ENCODE data around the gene RPL6. TPM values are rescaled to one million over a fixed set of nuclear protein-coding genes. Genes with fewer than 3 reads are reported as not detected.
"Not testable (repeated sequence)": the region's sequence is repeated elsewhere in the genome, so short reads cannot be mapped to it uniquely, and the experiment has no call there.

RPL6 gene
- total and polyA plus RNA-seq, 10 of the 15 experiments (the other 5 are each of a cell fraction or from before 2014, with no cell fraction given) = 801 to 3,690 (median 2,265) TPM

- H3K36me3 ChIP-seq (ENCODE audit: control insufficient read depth in 2 of 2, insufficient read depth in 2 of 2, low read length in 1 of 2); H3K9ac ChIP-seq (ENCODE audit: control insufficient read depth, insufficient read depth, low read length); FAIRE-seq; H2AFZ ChIP-seq (ENCODE audit: control insufficient read depth, low read depth, low read length); H3K4me2 ChIP-seq (ENCODE audit: control insufficient read depth, insufficient read depth); H3K4me3 ChIP-seq; BruUV-seq (replicated peaks); in situ Hi-C loops (cut with MboI); RAD21 ChIA-PET (ENCODE audit: unreplicated experiment); H3K27me3 ChIP-seq (replicated peaks in 1 of 2; ENCODE audit: control insufficient read depth in 2 of 2, insufficient read depth in 2 of 2, low read length in 1 of 2); intact Hi-C loops (cut with micrococcal nuclease; ENCODE audit: unreplicated experiment); H4K20me1 ChIP-seq (ENCODE audit: control insufficient read depth, insufficient read depth); H3K4me1 ChIP-seq (ENCODE audit: control insufficient read depth, insufficient read depth, low read length); H3K27ac ChIP-seq (ENCODE audit: control insufficient read depth, insufficient read depth); ATAC-seq; H3K9me3 ChIP-seq (replicated peaks; ENCODE audit: control insufficient read depth, insufficient read depth, low read length); H3K79me2 ChIP-seq (ENCODE audit: control insufficient read depth, insufficient read depth, low read length); DNase-seq (ENCODE audit: low read depth, low spot score): not testable (repeated sequence)
- CTCF ChIA-PET = interaction anchor here (0.6 kb wide), 1 partner anchor 11 kb away, joined by 3 read pairs; no protein-coding TSS in a partner anchor
- POLR2A ChIA-PET = interaction anchor here (0.7 to 1.5 kb wide), 2 partner anchors 17 to 717 kb away, joined by 3 to 9 read pairs; no protein-coding TSS in a partner anchor
- SMC1A ChIA-PET (ENCODE audit: uncharacterized antibody, unreplicated experiment) = interaction anchor here (0.5 to 0.7 kb wide), 3 partner anchors 10 to 576 kb away, joined by 3 read pairs; no protein-coding TSS in a partner anchor
- 97% methylated on average over 6 of the region's 9 CpGs for WGBS (ENCODE audit: insufficient coverage, insufficient replicate concordance, low lambda C conversion rate, missing lambda C conversion rate)
These were observed 31.2 kb upstream of the RPL6 start for GRCh38 chr12:112440653-112441052.

GRCh38 chr12:112439769-112440168 lies 30.4 kb upstream of the RPL6 start:
- Histone ChIP-seq H3K27me3 (replicated peaks in 1 of 2; ENCODE audit: control insufficient read depth in 2 of 2, insufficient read depth in 2 of 2, low read length in 1 of 2) (no peaks in the 10 kb centered on the region), H3K36me3 (ENCODE audit: control insufficient read depth in 2 of 2, insufficient read depth in 2 of 2, low read length in 1 of 2) (no peaks in the 10 kb centered on the region; a peak in 1 of 4 replicates), H3K79me2 (ENCODE audit: control insufficient read depth, insufficient read depth, low read length) (peaks cover 9% of the 10 kb centered on the region), H3K9me3 (replicated peaks; ENCODE audit: control insufficient read depth, insufficient read depth, low read length) (no peaks in the 10 kb centered on the region), H3K4me3 (no peak overlapping the region), H3K9ac (ENCODE audit: control insufficient read depth, insufficient read depth, low read length) (no peak overlapping the region), H2AFZ (ENCODE audit: control insufficient read depth, low read depth, low read length) (no peak overlapping the region), H3K4me2 (ENCODE audit: control insufficient read depth, insufficient read depth) (no peak overlapping the region), H3K27ac (ENCODE audit: control insufficient read depth, insufficient read depth) (no peak overlapping the region), H4K20me1 (ENCODE audit: control insufficient read depth, insufficient read depth) (no peaks in the 10 kb centered on the region), H3K4me1 (ENCODE audit: control insufficient read depth, insufficient read depth, low read length) (no peaks in the 10 kb centered on the region)
- intact Hi-C loops (cut with micrococcal nuclease; ENCODE audit: unreplicated experiment) = no loop called here
- in situ Hi-C loops (cut with MboI) = no loop called here
- SMC1A ChIA-PET (ENCODE audit: uncharacterized antibody, unreplicated experiment) = interaction anchor here (0.9 to 1.0 kb wide), 2 partner anchors 11 to 31 kb away, joined by 3 to 4 read pairs; no protein-coding TSS in a partner anchor
- CTCF ChIA-PET = no interaction called here
- FAIRE-seq (no peak), DNase-seq (ENCODE audit: low read depth, low spot score) (no peak), ATAC-seq (no peak)
- RAD21 ChIA-PET (ENCODE audit: unreplicated experiment) = no interaction called here
- BruUV-seq (replicated peaks) = no TSS peak
- POLR2A ChIA-PET = interaction anchor here (0.7 to 1.5 kb wide), 2 partner anchors 16 to 61 kb away, joined by 3 to 7 read pairs; no protein-coding TSS in a partner anchor
- no peak for TF ChIP-seq ZNF207 (IDR thresholded peaks at IDR 0.05; ENCODE audit: borderline replicate concordance)
- no peak for TF ChIP-seq SMARCA5 (IDR thresholded peaks at IDR 0.05)
- TF ChIP-seq FOXM1 (IDR thresholded peaks at IDR 0.05; ENCODE audit: low read depth, low read length) = no peak
- TF ChIP-seq MEF2B (IDR thresholded peaks at IDR 0.05; ENCODE audit: partially characterized antibody, poor library complexity, severe bottlenecking) = no peak
- no peak for TF ChIP-seq STAT1 (conservative IDR thresholded peaks at IDR 0.05)
- no peak for TF ChIP-seq DPF2 (IDR thresholded peaks at IDR 0.05)

GRCh38 chr12:112438645-112439044 lies 29.2 kb upstream of the RPL6 start:
- in situ Hi-C loops (cut with MboI); RAD21 ChIA-PET (ENCODE audit: unreplicated experiment); H3K36me3 ChIP-seq (ENCODE audit: control insufficient read depth in 2 of 2, insufficient read depth in 2 of 2, low read length in 1 of 2); H3K79me2 ChIP-seq (ENCODE audit: control insufficient read depth, insufficient read depth, low read length); H3K27ac ChIP-seq (ENCODE audit: control insufficient read depth, insufficient read depth); SMC1A ChIA-PET (ENCODE audit: uncharacterized antibody, unreplicated experiment); ATAC-seq; BruUV-seq (replicated peaks); H4K20me1 ChIP-seq (ENCODE audit: control insufficient read depth, insufficient read depth); H3K9me3 ChIP-seq (replicated peaks; ENCODE audit: control insufficient read depth, insufficient read depth, low read length); H2AFZ ChIP-seq (ENCODE audit: control insufficient read depth, low read depth, low read length); H3K27me3 ChIP-seq (replicated peaks in 1 of 2; ENCODE audit: control insufficient read depth in 2 of 2, insufficient read depth in 2 of 2, low read length in 1 of 2); H3K4me2 ChIP-seq (ENCODE audit: control insufficient read depth, insufficient read depth); DNase-seq (ENCODE audit: low read depth, low spot score); H3K4me3 ChIP-seq; CTCF ChIA-PET; POLR2A ChIA-PET; FAIRE-seq; H3K9ac ChIP-seq (ENCODE audit: control insufficient read depth, insufficient read depth, low read length); intact Hi-C loops (cut with micrococcal nuclease; ENCODE audit: unreplicated experiment); H3K4me1 ChIP-seq (ENCODE audit: control insufficient read depth, insufficient read depth, low read length): not testable (repeated sequence)
- WGBS (ENCODE audit: insufficient coverage, insufficient replicate concordance, low lambda C conversion rate, missing lambda C conversion rate) = 94% methylated on average over 1 of the region's 1 CpG

Data from GM12878 (cell line).